IPS-18a (cell line): ENCODE results near the gene TTC28.

ENCODE experiments used
- H3K27ac ChIP-seq: one replicate; pipeline ENCODE4 v1.5.1; 2013; ENCODE audit warnings: low read length
- H3K27me3 ChIP-seq: one replicate; pipeline ENCODE4 v1.6.1; 2013; ENCODE audit warnings: mild to moderate bottlenecking, low read length; ENCODE audit not compliant: control insufficient read depth, insufficient read depth
- H3K36me3 ChIP-seq: one replicate; pipeline ENCODE4 v1.6.1; 2013; ENCODE audit warnings: low read depth, low read length; ENCODE audit not compliant: control insufficient read depth
- H3K4me1 ChIP-seq: one replicate; pipeline ENCODE4 v1.6.1; 2013; ENCODE audit warnings: low read depth, low read length; ENCODE audit not compliant: control insufficient read depth
- H3K4me3 ChIP-seq: one replicate; pipeline ENCODE4 v1.5.1; 2013; ENCODE audit warnings: low read length
- H3K9ac ChIP-seq: one replicate; pipeline ENCODE4 v1.6.1; 2013; ENCODE audit warnings: mild to moderate bottlenecking, low read length, moderate library complexity
- H3K9me3 ChIP-seq: one replicate; pipeline ENCODE4 v1.6.1; 2013; ENCODE audit warnings: low read depth, low read length; ENCODE audit not compliant: control insufficient read depth

The TTC28 gene

GRCh38 chr22:27976586-27976985, 703.1 kb downstream of the TTC28 start:
- Histone ChIP-seq H3K9ac (no peak overlapping the region), H3K36me3 (no peaks in the 10 kb centered on the region), H3K27me3 (no peaks in the 10 kb centered on the region), H3K27ac (no peak overlapping the region), H3K9me3 (no peaks in the 10 kb centered on the region), H3K4me3 (no peak overlapping the region), H3K4me1 (peaks cover 19% of the 10 kb centered on the region)

DNA sequence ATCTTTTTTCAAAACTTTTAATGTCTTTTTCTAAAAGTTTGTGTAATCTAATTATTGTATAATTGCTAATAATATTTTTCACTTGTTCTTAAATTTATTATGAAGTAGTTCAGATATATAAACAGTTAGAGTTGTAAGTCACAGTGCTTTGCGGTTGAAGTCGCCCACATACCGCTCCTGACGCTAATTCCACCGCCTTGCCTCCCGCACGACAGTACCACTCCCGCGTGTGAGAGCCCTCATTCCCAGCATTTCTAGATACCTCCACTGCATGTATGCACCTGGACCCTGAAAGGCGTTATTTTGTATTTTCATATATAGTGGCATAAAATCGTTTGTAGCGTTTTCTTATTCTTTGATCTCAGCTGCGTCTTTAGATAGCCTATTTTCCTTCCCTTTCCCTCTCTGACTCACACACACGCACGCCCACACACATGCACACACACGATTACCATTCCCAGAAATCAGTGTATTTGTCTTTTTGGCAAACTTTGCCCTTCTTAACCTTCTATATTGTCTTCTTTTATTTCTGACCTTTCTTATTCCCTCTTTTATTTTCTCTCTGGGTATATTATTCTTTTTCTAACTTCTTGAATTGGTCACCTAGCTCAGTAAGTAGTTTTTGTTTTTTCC, 704.1 kb downstream of the TTC28 start:
- H3K4me3 ChIP-seq: no peak overlapping the region
- no peaks in the 10 kb centered on the region for H3K36me3 ChIP-seq
- no peak overlapping the region for H3K27ac ChIP-seq
- no peaks in the 10 kb centered on the region for H3K27me3 ChIP-seq
- peaks cover 3% of the 10 kb centered on the region for H3K9me3 ChIP-seq
- no peak overlapping the region for H3K9ac ChIP-seq
- H3K4me1 ChIP-seq: peaks cover 14% of the 10 kb centered on the region

GRCh38 chr22:27973846-27974245, 705.8 kb downstream of the TTC28 start:
- peaks cover 6% of the 10 kb centered on the region for H3K9me3 ChIP-seq
- H3K27ac ChIP-seq: no peak overlapping the region
- H3K4me3 ChIP-seq: no peak overlapping the region
- peaks cover 6% of the 10 kb centered on the region for H3K4me1 ChIP-seq
- H3K36me3 ChIP-seq: no peaks in the 10 kb centered on the region
- no peak overlapping the region for H3K9ac ChIP-seq
- no peaks in the 10 kb centered on the region for H3K27me3 ChIP-seq

DNA sequence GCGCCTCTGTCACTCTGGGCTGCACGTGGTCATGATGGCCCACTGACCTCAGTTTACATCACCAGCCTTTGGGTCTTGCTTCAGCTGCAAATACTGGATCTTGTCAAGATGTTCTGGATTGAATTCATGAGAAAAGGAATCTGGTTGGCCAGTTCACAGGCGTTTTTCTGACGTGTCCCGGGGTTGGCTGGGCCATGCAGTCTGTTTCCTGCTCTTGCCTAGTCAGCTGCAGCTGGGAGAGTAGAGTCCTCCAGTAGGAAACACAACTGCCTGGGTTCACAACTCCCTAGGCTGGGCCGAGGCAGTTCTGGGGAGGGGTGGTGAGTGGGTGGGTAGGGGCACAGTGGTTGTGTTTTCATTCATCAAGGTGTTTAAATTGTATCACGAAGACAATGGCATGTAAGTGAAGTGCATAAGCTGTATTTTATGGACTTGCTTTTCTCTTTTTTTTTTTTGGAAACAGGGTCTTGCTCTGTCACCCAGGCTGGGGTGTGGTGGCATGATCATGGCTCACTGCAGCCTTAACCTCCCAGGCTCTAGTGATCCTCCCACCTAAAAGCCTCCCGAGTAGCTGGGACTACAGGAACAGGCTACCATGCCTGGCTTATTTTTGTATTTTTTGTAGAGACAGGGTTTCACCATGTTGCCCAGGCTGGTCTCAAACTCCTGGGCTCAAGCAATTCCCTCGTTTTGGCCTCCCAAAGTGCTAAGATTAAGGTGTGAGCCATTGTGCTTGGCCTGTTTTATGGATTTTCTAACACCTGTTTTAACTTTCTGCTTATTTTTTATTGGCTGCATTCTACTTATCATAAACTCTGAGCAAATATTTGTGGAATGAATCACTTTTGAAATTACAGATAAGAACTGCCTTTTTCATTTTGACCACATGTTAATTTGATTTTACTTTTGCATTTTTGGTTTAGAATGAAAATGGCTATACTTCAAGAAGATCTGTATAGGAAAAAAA, 706.6 kb downstream of the TTC28 start:
- Histone ChIP-seq H3K36me3 (no peaks in the 10 kb centered on the region), H3K9me3 (peaks cover 6% of the 10 kb centered on the region), H3K4me3 (no peak overlapping the region), H3K9ac (no peak overlapping the region), H3K4me1 (peaks cover 6% of the 10 kb centered on the region), H3K27ac (no peak overlapping the region), H3K27me3 (no peaks in the 10 kb centered on the region)

DNA sequence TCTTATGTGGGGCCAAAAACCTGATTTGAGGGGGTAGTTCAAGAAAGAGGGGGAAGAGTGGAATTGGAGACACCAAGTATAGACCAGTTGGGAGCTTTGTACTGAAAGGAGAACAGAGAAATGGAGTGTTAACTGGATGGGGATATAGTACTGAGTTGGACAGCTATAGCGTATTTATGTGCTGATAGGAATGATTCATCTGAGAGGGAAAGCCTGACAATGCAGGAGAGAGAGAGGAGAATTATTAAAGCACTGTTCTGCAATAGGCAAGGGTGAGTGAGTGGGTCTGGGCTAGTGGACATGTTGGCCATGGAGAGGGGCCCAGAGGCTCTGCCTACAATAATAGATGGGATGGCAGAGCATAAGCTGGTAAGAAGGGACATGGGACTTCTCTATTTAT, 707.7 kb downstream of the TTC28 start:
- Histone ChIP-seq H3K27ac (no peak overlapping the region), H3K9ac (no peak overlapping the region), H3K36me3 (no peaks in the 10 kb centered on the region), H3K4me3 (no peak overlapping the region), H3K4me1 (peaks cover 6% of the 10 kb centered on the region), H3K9me3 (peaks cover 6% of the 10 kb centered on the region), H3K27me3 (no peaks in the 10 kb centered on the region)

DNA sequence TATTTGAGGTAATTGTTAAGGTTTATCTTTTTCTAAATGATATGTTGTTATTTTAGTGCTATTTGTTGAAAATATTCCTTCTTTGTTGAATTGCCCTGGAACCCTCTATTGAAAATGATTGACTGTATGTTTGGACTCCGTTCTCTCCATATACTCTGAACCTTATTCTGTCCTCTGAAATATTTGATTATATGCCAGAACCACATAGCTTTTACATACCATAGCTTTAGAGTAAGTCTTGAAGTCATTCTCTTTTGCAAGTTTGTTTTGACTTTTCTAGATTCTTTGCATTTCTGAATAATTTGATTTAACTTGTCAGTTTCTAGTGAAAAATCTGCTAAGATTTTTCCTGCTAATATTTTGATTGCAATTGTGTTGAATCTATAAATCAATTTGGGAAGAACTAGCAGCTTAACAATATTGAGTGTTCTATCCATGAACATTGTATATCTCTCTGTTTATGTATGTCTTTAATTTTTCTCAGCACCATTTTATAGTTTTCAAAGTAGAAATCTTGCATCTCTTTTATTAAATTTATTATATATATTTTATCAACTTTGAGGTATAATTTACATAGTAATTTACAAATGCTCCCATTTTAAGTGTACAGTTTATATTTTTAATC, 708.9 kb downstream of the TTC28 start:
- Histone ChIP-seq H3K27me3 (no peaks in the 10 kb centered on the region), H3K36me3 (no peaks in the 10 kb centered on the region), H3K4me1 (peaks cover 11% of the 10 kb centered on the region), H3K4me3 (no peak overlapping the region), H3K9ac (no peak overlapping the region), H3K27ac (no peak overlapping the region), H3K9me3 (peaks cover 6% of the 10 kb centered on the region)

GRCh38 chr22:27966168-27967064, 713.2 kb downstream of the TTC28 start:
- Histone ChIP-seq H3K9me3 (peaks cover 6% of the 10 kb centered on the region), H3K9ac (no peak overlapping the region), H3K27ac (no peak overlapping the region), H3K27me3 (no peaks in the 10 kb centered on the region), H3K4me1 (peaks cover 7% of the 10 kb centered on the region), H3K36me3 (no peaks in the 10 kb centered on the region), H3K4me3 (no peak overlapping the region)

DNA sequence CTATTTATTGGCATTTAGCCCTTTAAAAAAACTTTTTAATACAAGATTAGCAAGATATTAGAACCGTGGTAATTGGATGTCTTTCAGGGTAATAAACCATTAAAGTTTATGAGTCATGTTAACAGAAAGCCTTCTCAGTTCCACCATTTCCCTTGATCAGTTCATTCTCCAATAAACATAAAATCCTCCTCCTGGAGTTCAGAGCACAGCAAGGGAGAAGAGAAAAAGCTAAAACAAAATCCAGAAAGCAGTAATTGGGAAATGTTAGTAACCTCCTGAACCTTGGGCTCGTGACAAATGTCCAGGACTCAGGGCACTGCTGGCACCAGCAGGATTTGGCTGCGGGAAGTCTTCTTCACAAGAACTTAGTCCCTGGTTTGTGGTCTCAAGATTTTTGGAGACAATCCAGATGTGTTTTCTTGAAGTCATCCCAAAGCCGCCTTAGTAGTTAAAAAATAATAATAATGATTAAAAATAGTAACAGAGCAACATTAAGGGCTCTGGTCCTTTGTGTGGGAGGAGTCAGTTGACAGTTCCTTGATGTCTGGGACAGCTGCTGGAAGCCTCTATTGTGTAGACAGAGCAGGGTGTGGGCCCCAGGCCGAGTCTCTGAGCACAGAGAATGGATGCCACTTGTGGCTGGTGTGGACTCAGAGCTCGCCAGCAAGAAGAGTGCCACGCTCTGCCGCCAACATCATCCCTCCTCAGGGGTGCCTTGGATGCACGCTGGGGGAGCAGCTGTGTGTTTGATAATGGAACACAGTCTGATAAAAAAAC, 717.2 kb downstream of the TTC28 start:
- Histone ChIP-seq H3K36me3 (no peaks in the 10 kb centered on the region), H3K27ac (no peak overlapping the region), H3K27me3 (no peaks in the 10 kb centered on the region)

GRCh38 chr22:27961680-27962079, 718.0 kb downstream of the TTC28 start:
- H3K27ac ChIP-seq: no peak overlapping the region
- no peaks in the 10 kb centered on the region for H3K36me3 ChIP-seq
- H3K4me3 ChIP-seq: no peak overlapping the region
- H3K9me3 ChIP-seq: no peaks in the 10 kb centered on the region
- no peak overlapping the region for H3K9ac ChIP-seq
- no peaks in the 10 kb centered on the region for H3K27me3 ChIP-seq
- peaks cover 12% of the 10 kb centered on the region for H3K4me1 ChIP-seq

More for the DNA sequence above, 717.2 kb downstream of the TTC28 start:
- Histone ChIP-seq H3K9ac (no peak overlapping the region), H3K4me3 (no peak overlapping the region), H3K4me1 (peaks cover 12% of the 10 kb centered on the region), H3K9me3 (no peaks in the 10 kb centered on the region)

DNA sequence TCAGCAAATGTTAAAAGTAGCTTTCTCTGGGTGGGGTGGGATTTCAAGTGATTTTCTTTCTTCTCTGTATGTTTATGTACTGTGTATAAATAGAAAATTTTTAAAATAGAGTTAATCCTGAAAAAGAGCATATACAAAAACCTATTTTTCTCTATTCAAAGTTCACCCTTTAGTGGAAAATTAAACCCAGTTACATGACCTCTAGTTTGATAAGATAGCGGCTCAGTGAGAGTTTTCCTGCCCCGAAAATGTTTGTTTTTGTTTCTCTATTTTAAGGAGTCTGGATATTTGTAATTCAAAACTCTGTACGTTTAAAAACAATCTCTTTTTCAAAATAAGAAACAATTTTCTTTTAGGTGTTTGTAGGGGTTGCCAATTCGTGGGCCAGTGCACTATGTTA, 718.5 kb downstream of the TTC28 start:
- H3K9me3 ChIP-seq: no peaks in the 10 kb centered on the region
- H3K27ac ChIP-seq: no peak overlapping the region
- H3K4me1 ChIP-seq: peaks cover 12% of the 10 kb centered on the region
- H3K36me3 ChIP-seq: no peaks in the 10 kb centered on the region
- no peaks in the 10 kb centered on the region for H3K27me3 ChIP-seq
- H3K9ac ChIP-seq: no peak overlapping the region
- H3K4me3 ChIP-seq: no peak overlapping the region
